Smooth muscle cell (in vitro differentiated cells): ENCODE data around the gene SYNJ2BP. TPM values are rescaled to one million over a fixed set of nuclear protein-coding genes. Genes with fewer than 3 reads are reported as not detected.
"Not testable (repeated sequence)": the region's sequence is repeated elsewhere in the genome, so short reads cannot be mapped to it uniquely, and the experiment has no call there.

Experiments
- DNase-seq: peaks from one replicate; lab custom pipeline; 2025; ENCODE audit not compliant: unreplicated experiment; lab: John Stamatoyannopoulos, UW
- H2AFZ ChIP-seq: fragments of 200-600 bp; sonication (generic); 2 replicates; pipeline ENCODE4 v1.6.0; 2016; ENCODE audit warnings: antibody characterized with exemption, low read depth, mild to moderate bottlenecking
- H3F3A ChIP-seq: fragments of 200-600 bp; sonication (generic); 2 replicates; pipeline ENCODE4 v1.6.0; 2017; ENCODE audit warnings: antibody characterized with exemption, low read depth
- H3K27ac ChIP-seq: fragments of 200-600 bp; sonication (generic); 2 replicates; pipeline ENCODE4 v1.5.1; 2016; ENCODE audit warnings: low read depth, mild to moderate bottlenecking
- H3K27me3 ChIP-seq: fragments of 200-600 bp; sonication (generic); 2 replicates; pipeline ENCODE4 v1.6.1; 2016; ENCODE audit warnings: low read depth, mild to moderate bottlenecking
- H3K36me3 ChIP-seq: fragments of 200-600 bp; sonication (generic); 2 replicates; pipeline ENCODE4 v1.5.1; 2016; ENCODE audit warnings: low read depth
- H3K4me1 ChIP-seq: fragments of 200-600 bp; sonication (generic); 2 replicates; pipeline ENCODE4 v1.5.1; 2016; ENCODE audit warnings: low read depth
- H3K4me2 ChIP-seq: fragments of 200-600 bp; sonication (generic); 2 replicates; pipeline ENCODE4 v1.6.0; 2016; ENCODE audit warnings: mild to moderate bottlenecking
- H3K4me3 ChIP-seq: fragments of 200-600 bp; sonication (generic); 2 replicates; pipeline ENCODE4 v1.5.1; 2016; ENCODE audit warnings: mild to moderate bottlenecking
- H3K79me2 ChIP-seq: fragments of 200-600 bp; sonication (generic); 2 replicates; pipeline ENCODE4 v1.6.0; 2016; ENCODE audit warnings: low read depth, mild to moderate bottlenecking
- H3K9ac ChIP-seq: fragments of 200-600 bp; sonication (generic); 2 replicates; pipeline ENCODE4 v1.6.0; 2016; ENCODE audit warnings: low read depth
- H3K9me3 ChIP-seq: fragments of 200-600 bp; sonication (generic); replicated peaks from 2 replicates; pipeline ENCODE4 v1.5.1; 2016; ENCODE audit warnings: low read depth
- H4K20me1 ChIP-seq: fragments of 200-600 bp; sonication (generic); 2 replicates; pipeline ENCODE4 v1.6.0; 2016; ENCODE audit warnings: low read depth
- CTCF ChIP-seq: fragments of 200-600 bp; sonication (generic); IDR thresholded peaks from 2 replicates; pipeline ENCODE4 v1.5.1; 2017; ENCODE audit warnings: borderline replicate concordance, mild to moderate bottlenecking, antibody characterized with exemption; ENCODE audit not compliant: insufficient read depth, poor library complexity, severe bottlenecking
- WGBS: methylation state at CpG from one replicate; pipeline ENCODE4 v1.1.7; 2016; ENCODE audit warnings: low lambda C conversion rate; 5-methylcytosine and 5-hydroxymethylcytosine counted together
- polyA plus RNA-seq: library from polyadenylated mRNA; unstranded; fragments of >200 nt; fragmentation: Nextera tagmentation; extraction: Ambion mirVana; gene quantifications from 2 replicates; pipeline ENCODE4 v1.2.1, GENCODE V29; 2016
- total RNA-seq: library from RNA; depleted of rRNA; stranded (reverse); fragments of >200 nt; gene quantifications from 2 replicates; pipeline ENCODE4 v1.2.3, GENCODE V29; 2014

The SYNJ2BP gene
- total and polyA plus RNA-seq, 2 experiments from 2014 or later, result 14.8 to 18.8 TPM

DNA sequence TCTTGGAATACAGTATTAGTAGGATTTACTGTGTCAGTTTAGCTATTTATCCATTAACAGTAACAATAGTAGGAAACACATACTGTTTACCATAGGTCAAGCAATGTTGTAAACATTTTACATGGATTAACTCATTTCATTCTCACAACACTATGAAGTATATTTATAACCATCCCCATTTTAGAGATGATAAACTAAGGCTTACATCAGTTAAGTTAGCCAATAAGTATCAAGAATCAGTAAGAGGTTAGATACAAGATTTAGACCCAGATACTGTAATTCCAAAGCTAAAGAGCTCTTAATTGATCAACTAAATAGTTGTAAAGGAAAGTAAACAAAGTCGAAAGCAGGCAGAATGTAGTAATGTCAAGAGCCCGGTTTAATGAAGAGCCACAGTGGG lies 1.1 kb downstream of the SYNJ2BP start:
- Histone ChIP-seq H3K79me2 (peaks cover 34% of the 10 kb centered on the region), H3K36me3 (no peaks in the 10 kb centered on the region), H3K9ac (no peak overlapping the region), H3K27ac (no peak overlapping the region), H3K9me3 (no peaks in the 10 kb centered on the region), H3F3A (no peaks in the 10 kb centered on the region), H3K27me3 (no peaks in the 10 kb centered on the region), H3K4me1 (peaks cover 6% of the 10 kb centered on the region), H2AFZ (no peak overlapping the region), H3K4me3 (peak overlapping the region; percentile 92), H3K4me2 (peak overlapping the region; percentile 96), H4K20me1 (peaks cover 13% of the 10 kb centered on the region)
- TF ChIP-seq CTCF, result no peak
- DNase-seq, result no peak
- 44% methylated on average over 2 of the region's 2 CpGs for WGBS

GRCh38 chr14:70407621-70408020 lies 9.3 kb downstream of the SYNJ2BP start:
- no peaks in the 10 kb centered on the region for H3F3A ChIP-seq
- TF ChIP-seq CTCF, result no peak
- H3K4me3 ChIP-seq, result no peak overlapping the region
- no peaks in the 10 kb centered on the region for H3K9me3 ChIP-seq
- no peak overlapping the region for H2AFZ ChIP-seq
- peaks cover 19% of the 10 kb centered on the region for H3K79me2 ChIP-seq
- H3K9ac ChIP-seq, result no peak overlapping the region
- peaks cover 52% of the 10 kb centered on the region for H4K20me1 ChIP-seq
- no peak overlapping the region for H3K27ac ChIP-seq
- WGBS, result 95% methylated on average over 4 of the region's 4 CpGs
- H3K27me3 ChIP-seq, result no peaks in the 10 kb centered on the region
- H3K4me1 ChIP-seq, result no peaks in the 10 kb centered on the region
- DNase-seq, result no peak
- H3K4me2 ChIP-seq, result no peak overlapping the region
- no peaks in the 10 kb centered on the region for H3K36me3 ChIP-seq

- H3F3A ChIP-seq, H3K9me3 ChIP-seq, H3K36me3 ChIP-seq, H3K79me2 ChIP-seq, H3K9ac ChIP-seq, H3K27ac ChIP-seq, H3K4me3 ChIP-seq, DNase-seq, H2AFZ ChIP-seq, H3K4me2 ChIP-seq, H3K4me1 ChIP-seq, H3K27me3 ChIP-seq: not testable (repeated sequence)
- WGBS, result 83% methylated on average over 4 of the region's 4 CpGs
- H4K20me1 ChIP-seq, result peaks cover 44% of the 10 kb centered on the region
These were observed 10.7 kb downstream of the SYNJ2BP start for GRCh38 chr14:70406216-70406615.

DNA sequence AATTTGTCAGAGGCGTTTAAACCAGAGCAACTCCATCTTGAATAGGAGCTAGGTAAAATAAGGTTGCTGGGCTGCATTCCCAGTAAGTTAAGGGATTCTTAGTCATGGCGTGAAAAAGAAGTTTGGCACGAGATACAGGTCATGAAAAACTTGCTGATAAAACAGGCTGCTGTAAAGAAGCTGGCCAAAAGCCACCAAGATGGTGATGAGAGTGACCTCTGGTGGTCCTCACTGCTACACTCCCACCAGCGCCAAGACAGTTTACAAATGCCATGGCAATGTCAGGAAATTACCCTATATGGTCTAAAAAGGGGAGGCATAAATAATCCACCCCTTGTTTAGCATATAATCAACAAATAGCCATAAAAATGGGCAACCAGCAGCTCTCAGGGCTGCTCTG lies 13.6 kb downstream of the SYNJ2BP start:
- 57% methylated on average over 4 of the region's 4 CpGs for WGBS

DNA sequence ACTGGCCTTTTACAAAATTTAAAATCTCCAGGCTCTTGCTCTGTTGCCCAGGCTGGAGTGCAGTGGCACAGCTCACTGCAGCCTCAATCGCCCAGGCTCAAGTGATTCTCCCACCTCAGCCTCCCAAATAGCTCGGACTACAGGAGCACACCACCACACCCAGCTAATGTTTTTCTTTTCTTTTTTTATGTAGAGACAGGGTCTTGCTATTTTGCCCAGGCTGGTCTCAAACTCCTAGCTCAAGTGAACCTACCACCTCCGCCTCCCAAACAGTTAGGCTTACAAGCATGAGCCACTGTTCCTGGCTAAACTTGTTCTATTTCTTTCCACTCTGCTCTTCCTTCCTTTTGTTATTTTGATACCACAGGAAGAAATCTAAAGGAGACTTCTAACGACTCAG lies 15.2 kb downstream of the SYNJ2BP start:
- Histone ChIP-seq H3F3A (no peaks in the 10 kb centered on the region), H3K4me3 (no peak overlapping the region), H3K27me3 (no peaks in the 10 kb centered on the region), H3K4me1 (no peaks in the 10 kb centered on the region), H3K27ac (no peak overlapping the region), H3K79me2 (peaks cover 3% of the 10 kb centered on the region), H3K4me2 (no peak overlapping the region), H3K9ac (no peak overlapping the region), H3K36me3 (no peaks in the 10 kb centered on the region), H4K20me1 (peaks cover 45% of the 10 kb centered on the region), H3K9me3 (no peaks in the 10 kb centered on the region), H2AFZ (no peak overlapping the region)
- no peak for TF ChIP-seq CTCF
- no peak for DNase-seq
- 95% methylated on average over 4 of the region's 4 CpGs for WGBS

More for the DNA sequence above, 13.6 kb downstream of the SYNJ2BP start:
- DNase-seq, H3K4me1 ChIP-seq, H3K36me3 ChIP-seq, H3K4me3 ChIP-seq, H3F3A ChIP-seq, H3K4me2 ChIP-seq, H3K27ac ChIP-seq, H3K79me2 ChIP-seq, H3K9me3 ChIP-seq, H3K27me3 ChIP-seq, H2AFZ ChIP-seq, H3K9ac ChIP-seq: not testable (repeated sequence)
- H4K20me1 ChIP-seq, result peaks cover 38% of the 10 kb centered on the region
